GM23338 (cell line): ENCODE results near the gene NCCRP1. TPM values are rescaled to one million over a fixed set of nuclear protein-coding genes. Genes with fewer than 3 reads are reported as not detected.
"Not testable (repeated sequence)": the region's sequence is repeated elsewhere in the genome, so short reads cannot be mapped to it uniquely, and the experiment has no call there.

Experiments used
- ATAC-seq: fragments of 200-7000 bp; cut with Tn5 transposase; 3 replicates; pipeline ENCODE4 v1.9.1; 2020
- DNase-seq: peaks from one replicate; pipeline ENCODE4 v3.0.0-alpha.2; 2015; ENCODE audit warnings: low spot score
- H2AFZ ChIP-seq: fragments of 200-600 bp; sonication (generic); 2 replicates; pipeline ENCODE4 v1.8.0; 2016; ENCODE audit warnings: antibody characterized with exemption, mild to moderate bottlenecking, moderate library complexity
- H3F3A ChIP-seq: fragments of 200-600 bp; sonication (generic); replicated peaks from 2 replicates; pipeline ENCODE4 v1.8.0; 2017; ENCODE audit warnings: antibody characterized with exemption, mixed run types, low read depth
- H3K27ac ChIP-seq: fragments of 200-600 bp; sonication (generic); 2 replicates; pipeline ENCODE4 v1.6.1; 2016; ENCODE audit warnings: low read depth
- H3K27me3 ChIP-seq: fragments of 200-600 bp; sonication (generic); 2 replicates; pipeline ENCODE4 v1.8.0; 2016; ENCODE audit warnings: mild to moderate bottlenecking, mixed run types, moderate library complexity; ENCODE audit not compliant: insufficient read depth
- H3K36me3 ChIP-seq: fragments of 200-600 bp; sonication (generic); 2 replicates; pipeline ENCODE4 v1.8.0; 2016; ENCODE audit warnings: mild to moderate bottlenecking; ENCODE audit not compliant: insufficient read depth
- H3K4me1 ChIP-seq: fragments of 200-600 bp; sonication (generic); 2 replicates; pipeline ENCODE4 v1.8.0; 2016; ENCODE audit warnings: mild to moderate bottlenecking, moderate library complexity; ENCODE audit not compliant: insufficient read depth
- H3K4me2 ChIP-seq: fragments of 200-600 bp; sonication (generic); 2 replicates; pipeline ENCODE4 v1.7.1; 2017; ENCODE audit warnings: mixed run types
- H3K4me3 ChIP-seq: fragments of 200-600 bp; sonication (generic); 2 replicates; pipeline ENCODE4 v1.6.1; 2016; ENCODE audit warnings: mixed run types
- H3K79me2 ChIP-seq: fragments of 200-600 bp; sonication (generic); replicated peaks from 2 replicates; pipeline ENCODE4 v1.8.0; 2017; ENCODE audit warnings: mild to moderate bottlenecking; ENCODE audit not compliant: insufficient read depth
- H3K9me2 ChIP-seq: fragments of 200-600 bp; sonication (generic); 2 replicates; pipeline ENCODE4 v1.8.0; 2017; ENCODE audit not compliant: insufficient read depth
- H4K20me1 ChIP-seq: fragments of 200-600 bp; sonication (generic); replicated peaks from 2 replicates; pipeline ENCODE4 v1.8.0; 2017; ENCODE audit warnings: mild to moderate bottlenecking; ENCODE audit not compliant: insufficient read depth
- H3K27ac Mint-ChIP-seq: 2 replicates; pipeline ENCODE4 v1.8.0; 2020; ENCODE audit warnings: inconsistent platforms, mild to moderate bottlenecking, moderate library complexity, mixed read lengths
- H3K27me3 Mint-ChIP-seq: 3 replicates; pipeline ENCODE4 v1.8.0; 2022; ENCODE audit warnings: low read depth, mild to moderate bottlenecking, moderate library complexity, mixed read lengths, inconsistent platforms; ENCODE audit not compliant: insufficient read depth, poor library complexity
- H3K36me3 Mint-ChIP-seq: 3 replicates; pipeline ENCODE4 v1.8.0; 2021; ENCODE audit warnings: low read depth, mild to moderate bottlenecking, inconsistent platforms, moderate library complexity, mixed read lengths
- H3K4me1 Mint-ChIP-seq: 3 replicates; pipeline ENCODE4 v1.8.0; 2020; ENCODE audit warnings: mild to moderate bottlenecking, inconsistent platforms, mixed read lengths
- H3K4me3 Mint-ChIP-seq: 3 replicates; pipeline ENCODE4 v1.8.0; 2021; ENCODE audit warnings: moderate library complexity, mild to moderate bottlenecking, inconsistent platforms, mixed read lengths
- H3K9me3 Mint-ChIP-seq: 3 replicates; pipeline ENCODE4 v1.8.0; 2020; ENCODE audit warnings: moderate library complexity, mild to moderate bottlenecking, inconsistent platforms, mixed read lengths
- polyA plus RNA-seq: library from polyadenylated mRNA; unstranded; fragments of >200 nt; fragmentation: Nextera tagmentation; extraction: Ambion mirVana; gene quantifications from 2 replicates; pipeline ENCODE4 v1.2.1, GENCODE V29; 2016
- total RNA-seq: library from RNA; depleted of rRNA; stranded (reverse); fragments of >200 nt; shearing (Covaris generic); gene quantifications from 2 replicates; pipeline ENCODE4 v1.2.3, GENCODE V29; 2014
- TF ChIP-seq, protein P1 (sequence below), 2 experiments: fragments of 200-600 bp in 1 of 2; sonication (generic) in 1 of 2; conservative IDR thresholded peaks; 2 replicates each; pipeline versions ENCODE4 v1.5.1 to v1.6.1; 2016 to 2017; ENCODE audit warnings: antibody characterized with exemption in 2 of 2, low read depth in 2 of 2, mild to moderate bottlenecking in 2 of 2, moderate library complexity in 1 of 2
- TF ChIP-seq, protein P2 (sequence below): IDR thresholded peaks from 2 replicates; pipeline ENCODE4 v1.6.1; 2016; ENCODE audit warnings: antibody characterized with exemption
- TF ChIP-seq, protein P3 (sequence below): IDR thresholded peaks from one replicate; pipeline ENCODE4 v1.6.1; 2018; ENCODE audit warnings: antibody characterized with exemption; ENCODE audit not compliant: unreplicated experiment
- TF ChIP-seq, protein P4 (sequence below): fragments of 250-450 bp; sonication (Bioruptor Pico); IDR thresholded peaks from 2 replicates; pipeline ENCODE4 v1.5.0; 2020; ENCODE audit warnings: mild to moderate bottlenecking, moderate library complexity

Gene NCCRP1
- total and polyA plus RNA-seq, 2 experiments from 2014 or later: 3.6 to 6.2 TPM

DNA sequence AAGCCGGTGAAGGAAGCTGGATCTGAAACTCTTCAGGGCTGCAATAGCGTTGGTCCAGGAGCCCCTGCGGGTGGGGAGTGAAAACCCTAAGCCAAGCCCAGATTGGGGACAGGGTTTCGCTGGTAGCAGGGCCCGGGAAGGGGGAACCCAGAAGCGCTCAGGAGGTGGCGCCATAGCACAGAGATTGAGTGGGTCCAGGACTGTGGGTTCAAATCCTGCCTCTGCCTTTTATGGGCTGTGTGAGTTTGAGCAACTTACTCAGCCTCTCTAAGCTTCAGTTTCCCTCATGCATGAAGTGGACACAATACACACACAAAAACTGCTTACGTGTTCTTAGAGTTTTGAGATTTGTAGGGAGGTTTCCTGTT lies 15.6 kb downstream of the NCCRP1 start:
- H4K20me1 ChIP-seq: no peaks in the 10 kb centered on the region
- H3K4me3 ChIP-seq: no peak overlapping the region
- no peak overlapping the region for H3K27ac ChIP-seq
- ATAC-seq: peak; percentile 99
- H3K27me3 ChIP-seq: no peaks in the 10 kb centered on the region
- TF ChIP-seq, protein P1, sequence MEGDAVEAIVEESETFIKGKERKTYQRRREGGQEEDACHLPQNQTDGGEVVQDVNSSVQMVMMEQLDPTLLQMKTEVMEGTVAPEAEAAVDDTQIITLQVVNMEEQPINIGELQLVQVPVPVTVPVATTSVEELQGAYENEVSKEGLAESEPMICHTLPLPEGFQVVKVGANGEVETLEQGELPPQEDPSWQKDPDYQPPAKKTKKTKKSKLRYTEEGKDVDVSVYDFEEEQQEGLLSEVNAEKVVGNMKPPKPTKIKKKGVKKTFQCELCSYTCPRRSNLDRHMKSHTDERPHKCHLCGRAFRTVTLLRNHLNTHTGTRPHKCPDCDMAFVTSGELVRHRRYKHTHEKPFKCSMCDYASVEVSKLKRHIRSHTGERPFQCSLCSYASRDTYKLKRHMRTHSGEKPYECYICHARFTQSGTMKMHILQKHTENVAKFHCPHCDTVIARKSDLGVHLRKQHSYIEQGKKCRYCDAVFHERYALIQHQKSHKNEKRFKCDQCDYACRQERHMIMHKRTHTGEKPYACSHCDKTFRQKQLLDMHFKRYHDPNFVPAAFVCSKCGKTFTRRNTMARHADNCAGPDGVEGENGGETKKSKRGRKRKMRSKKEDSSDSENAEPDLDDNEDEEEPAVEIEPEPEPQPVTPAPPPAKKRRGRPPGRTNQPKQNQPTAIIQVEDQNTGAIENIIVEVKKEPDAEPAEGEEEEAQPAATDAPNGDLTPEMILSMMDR (conservative IDR thresholded peaks at IDR 0.05; ENCODE audit: low read depth in 2 of 2): peak; percentile 79 to 89
- TF ChIP-seq, protein P2, sequence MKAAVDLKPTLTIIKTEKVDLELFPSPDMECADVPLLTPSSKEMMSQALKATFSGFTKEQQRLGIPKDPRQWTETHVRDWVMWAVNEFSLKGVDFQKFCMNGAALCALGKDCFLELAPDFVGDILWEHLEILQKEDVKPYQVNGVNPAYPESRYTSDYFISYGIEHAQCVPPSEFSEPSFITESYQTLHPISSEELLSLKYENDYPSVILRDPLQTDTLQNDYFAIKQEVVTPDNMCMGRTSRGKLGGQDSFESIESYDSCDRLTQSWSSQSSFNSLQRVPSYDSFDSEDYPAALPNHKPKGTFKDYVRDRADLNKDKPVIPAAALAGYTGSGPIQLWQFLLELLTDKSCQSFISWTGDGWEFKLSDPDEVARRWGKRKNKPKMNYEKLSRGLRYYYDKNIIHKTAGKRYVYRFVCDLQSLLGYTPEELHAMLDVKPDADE: no peak
- TF ChIP-seq, protein P3, sequence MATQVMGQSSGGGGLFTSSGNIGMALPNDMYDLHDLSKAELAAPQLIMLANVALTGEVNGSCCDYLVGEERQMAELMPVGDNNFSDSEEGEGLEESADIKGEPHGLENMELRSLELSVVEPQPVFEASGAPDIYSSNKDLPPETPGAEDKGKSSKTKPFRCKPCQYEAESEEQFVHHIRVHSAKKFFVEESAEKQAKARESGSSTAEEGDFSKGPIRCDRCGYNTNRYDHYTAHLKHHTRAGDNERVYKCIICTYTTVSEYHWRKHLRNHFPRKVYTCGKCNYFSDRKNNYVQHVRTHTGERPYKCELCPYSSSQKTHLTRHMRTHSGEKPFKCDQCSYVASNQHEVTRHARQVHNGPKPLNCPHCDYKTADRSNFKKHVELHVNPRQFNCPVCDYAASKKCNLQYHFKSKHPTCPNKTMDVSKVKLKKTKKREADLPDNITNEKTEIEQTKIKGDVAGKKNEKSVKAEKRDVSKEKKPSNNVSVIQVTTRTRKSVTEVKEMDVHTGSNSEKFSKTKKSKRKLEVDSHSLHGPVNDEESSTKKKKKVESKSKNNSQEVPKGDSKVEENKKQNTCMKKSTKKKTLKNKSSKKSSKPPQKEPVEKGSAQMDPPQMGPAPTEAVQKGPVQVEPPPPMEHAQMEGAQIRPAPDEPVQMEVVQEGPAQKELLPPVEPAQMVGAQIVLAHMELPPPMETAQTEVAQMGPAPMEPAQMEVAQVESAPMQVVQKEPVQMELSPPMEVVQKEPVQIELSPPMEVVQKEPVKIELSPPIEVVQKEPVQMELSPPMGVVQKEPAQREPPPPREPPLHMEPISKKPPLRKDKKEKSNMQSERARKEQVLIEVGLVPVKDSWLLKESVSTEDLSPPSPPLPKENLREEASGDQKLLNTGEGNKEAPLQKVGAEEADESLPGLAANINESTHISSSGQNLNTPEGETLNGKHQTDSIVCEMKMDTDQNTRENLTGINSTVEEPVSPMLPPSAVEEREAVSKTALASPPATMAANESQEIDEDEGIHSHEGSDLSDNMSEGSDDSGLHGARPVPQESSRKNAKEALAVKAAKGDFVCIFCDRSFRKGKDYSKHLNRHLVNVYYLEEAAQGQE: no peak
- Mint-ChIP-seq H3K36me3 (no peaks in the 10 kb centered on the region), H3K27me3 (peaks cover 2% of the 10 kb centered on the region), H3K9me3 (peaks cover 11% of the 10 kb centered on the region), H3K4me3 (no peak overlapping the region), H3K27ac (no peak overlapping the region), H3K4me1 (no peaks in the 10 kb centered on the region)
- no peaks in the 10 kb centered on the region for H3K36me3 ChIP-seq
- no peaks in the 10 kb centered on the region for H3F3A ChIP-seq
- no peaks in the 10 kb centered on the region for H3K4me1 ChIP-seq
- DNase-seq: peak; percentile 88
- no peak overlapping the region for H3K4me2 ChIP-seq
- H2AFZ ChIP-seq: no peak overlapping the region
- no peaks in the 10 kb centered on the region for H3K79me2 ChIP-seq
- no peaks in the 10 kb centered on the region for H3K9me2 ChIP-seq

DNA sequence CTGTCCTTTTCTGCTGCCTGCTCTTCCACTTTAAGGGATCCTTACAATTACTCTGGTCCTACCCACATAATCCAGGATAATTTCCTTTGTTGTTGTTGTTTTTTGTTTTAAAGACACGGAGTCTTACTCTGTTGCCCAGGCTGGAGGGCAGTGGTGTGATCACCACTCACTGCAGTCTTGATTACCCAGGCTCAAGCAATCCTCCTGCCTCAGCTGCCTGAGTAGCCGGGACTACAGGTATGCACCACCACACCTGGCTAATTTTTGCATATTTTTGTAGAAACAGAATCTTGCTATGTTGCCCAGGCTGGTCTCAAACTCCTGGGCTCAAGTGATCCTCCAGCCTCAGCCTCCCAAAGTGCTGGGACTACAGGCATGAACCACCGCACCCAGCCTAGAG lies 18.6 kb downstream of the NCCRP1 start:
- not testable (repeated sequence) for H3K36me3 Mint-ChIP-seq, H3F3A ChIP-seq, H3K9me2 ChIP-seq, H3K4me3 ChIP-seq, H3K36me3 ChIP-seq, ATAC-seq, H2AFZ ChIP-seq, H4K20me1 ChIP-seq, H3K27ac Mint-ChIP-seq, H3K4me2 ChIP-seq, H3K4me3 Mint-ChIP-seq, H3K79me2 ChIP-seq, H3K4me1 ChIP-seq, H3K27me3 ChIP-seq, H3K4me1 Mint-ChIP-seq, H3K27ac ChIP-seq, DNase-seq, H3K27me3 Mint-ChIP-seq
- H3K9me3 Mint-ChIP-seq: peaks cover 12% of the 10 kb centered on the region

DNA sequence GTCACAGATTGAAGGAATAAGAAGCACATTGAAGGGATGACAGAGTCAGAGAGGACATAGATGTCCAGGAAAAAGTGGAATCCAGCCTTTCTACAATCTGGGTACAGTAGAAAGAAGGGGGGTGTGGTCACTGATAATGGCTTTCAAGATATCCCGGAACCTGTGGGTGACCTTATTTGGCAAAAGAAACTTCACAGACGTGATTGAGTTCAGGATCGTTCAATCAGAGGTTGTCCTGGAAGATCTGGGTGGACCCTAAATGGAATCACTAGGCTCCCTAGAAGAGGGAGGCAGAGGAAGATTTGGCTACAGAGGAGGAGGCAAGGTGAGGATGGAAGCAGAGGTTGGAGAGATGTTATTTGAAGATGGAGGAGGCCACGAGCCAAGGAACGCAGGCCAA lies 20.3 kb downstream of the NCCRP1 start:
- Mint-ChIP-seq H3K9me3 (peaks cover 12% of the 10 kb centered on the region), H3K4me3 (no peak overlapping the region), H3K4me1 (no peaks in the 10 kb centered on the region), H3K27ac (no peak overlapping the region), H3K27me3 (peaks cover 4% of the 10 kb centered on the region), H3K36me3 (no peaks in the 10 kb centered on the region)
- H4K20me1 ChIP-seq: no peaks in the 10 kb centered on the region
- no peaks in the 10 kb centered on the region for H3K36me3 ChIP-seq
- no peaks in the 10 kb centered on the region for H3K9me2 ChIP-seq
- no peak overlapping the region for H3K27ac ChIP-seq
- DNase-seq: no peak
- no peak overlapping the region for H3K4me2 ChIP-seq
- no peak overlapping the region for H3K4me3 ChIP-seq
- H3K79me2 ChIP-seq: no peaks in the 10 kb centered on the region
- ATAC-seq: no peak
- H3K27me3 ChIP-seq: no peaks in the 10 kb centered on the region
- no peaks in the 10 kb centered on the region for H3F3A ChIP-seq
- no peak overlapping the region for H2AFZ ChIP-seq
- no peaks in the 10 kb centered on the region for H3K4me1 ChIP-seq
- TF ChIP-seq, protein P4, sequence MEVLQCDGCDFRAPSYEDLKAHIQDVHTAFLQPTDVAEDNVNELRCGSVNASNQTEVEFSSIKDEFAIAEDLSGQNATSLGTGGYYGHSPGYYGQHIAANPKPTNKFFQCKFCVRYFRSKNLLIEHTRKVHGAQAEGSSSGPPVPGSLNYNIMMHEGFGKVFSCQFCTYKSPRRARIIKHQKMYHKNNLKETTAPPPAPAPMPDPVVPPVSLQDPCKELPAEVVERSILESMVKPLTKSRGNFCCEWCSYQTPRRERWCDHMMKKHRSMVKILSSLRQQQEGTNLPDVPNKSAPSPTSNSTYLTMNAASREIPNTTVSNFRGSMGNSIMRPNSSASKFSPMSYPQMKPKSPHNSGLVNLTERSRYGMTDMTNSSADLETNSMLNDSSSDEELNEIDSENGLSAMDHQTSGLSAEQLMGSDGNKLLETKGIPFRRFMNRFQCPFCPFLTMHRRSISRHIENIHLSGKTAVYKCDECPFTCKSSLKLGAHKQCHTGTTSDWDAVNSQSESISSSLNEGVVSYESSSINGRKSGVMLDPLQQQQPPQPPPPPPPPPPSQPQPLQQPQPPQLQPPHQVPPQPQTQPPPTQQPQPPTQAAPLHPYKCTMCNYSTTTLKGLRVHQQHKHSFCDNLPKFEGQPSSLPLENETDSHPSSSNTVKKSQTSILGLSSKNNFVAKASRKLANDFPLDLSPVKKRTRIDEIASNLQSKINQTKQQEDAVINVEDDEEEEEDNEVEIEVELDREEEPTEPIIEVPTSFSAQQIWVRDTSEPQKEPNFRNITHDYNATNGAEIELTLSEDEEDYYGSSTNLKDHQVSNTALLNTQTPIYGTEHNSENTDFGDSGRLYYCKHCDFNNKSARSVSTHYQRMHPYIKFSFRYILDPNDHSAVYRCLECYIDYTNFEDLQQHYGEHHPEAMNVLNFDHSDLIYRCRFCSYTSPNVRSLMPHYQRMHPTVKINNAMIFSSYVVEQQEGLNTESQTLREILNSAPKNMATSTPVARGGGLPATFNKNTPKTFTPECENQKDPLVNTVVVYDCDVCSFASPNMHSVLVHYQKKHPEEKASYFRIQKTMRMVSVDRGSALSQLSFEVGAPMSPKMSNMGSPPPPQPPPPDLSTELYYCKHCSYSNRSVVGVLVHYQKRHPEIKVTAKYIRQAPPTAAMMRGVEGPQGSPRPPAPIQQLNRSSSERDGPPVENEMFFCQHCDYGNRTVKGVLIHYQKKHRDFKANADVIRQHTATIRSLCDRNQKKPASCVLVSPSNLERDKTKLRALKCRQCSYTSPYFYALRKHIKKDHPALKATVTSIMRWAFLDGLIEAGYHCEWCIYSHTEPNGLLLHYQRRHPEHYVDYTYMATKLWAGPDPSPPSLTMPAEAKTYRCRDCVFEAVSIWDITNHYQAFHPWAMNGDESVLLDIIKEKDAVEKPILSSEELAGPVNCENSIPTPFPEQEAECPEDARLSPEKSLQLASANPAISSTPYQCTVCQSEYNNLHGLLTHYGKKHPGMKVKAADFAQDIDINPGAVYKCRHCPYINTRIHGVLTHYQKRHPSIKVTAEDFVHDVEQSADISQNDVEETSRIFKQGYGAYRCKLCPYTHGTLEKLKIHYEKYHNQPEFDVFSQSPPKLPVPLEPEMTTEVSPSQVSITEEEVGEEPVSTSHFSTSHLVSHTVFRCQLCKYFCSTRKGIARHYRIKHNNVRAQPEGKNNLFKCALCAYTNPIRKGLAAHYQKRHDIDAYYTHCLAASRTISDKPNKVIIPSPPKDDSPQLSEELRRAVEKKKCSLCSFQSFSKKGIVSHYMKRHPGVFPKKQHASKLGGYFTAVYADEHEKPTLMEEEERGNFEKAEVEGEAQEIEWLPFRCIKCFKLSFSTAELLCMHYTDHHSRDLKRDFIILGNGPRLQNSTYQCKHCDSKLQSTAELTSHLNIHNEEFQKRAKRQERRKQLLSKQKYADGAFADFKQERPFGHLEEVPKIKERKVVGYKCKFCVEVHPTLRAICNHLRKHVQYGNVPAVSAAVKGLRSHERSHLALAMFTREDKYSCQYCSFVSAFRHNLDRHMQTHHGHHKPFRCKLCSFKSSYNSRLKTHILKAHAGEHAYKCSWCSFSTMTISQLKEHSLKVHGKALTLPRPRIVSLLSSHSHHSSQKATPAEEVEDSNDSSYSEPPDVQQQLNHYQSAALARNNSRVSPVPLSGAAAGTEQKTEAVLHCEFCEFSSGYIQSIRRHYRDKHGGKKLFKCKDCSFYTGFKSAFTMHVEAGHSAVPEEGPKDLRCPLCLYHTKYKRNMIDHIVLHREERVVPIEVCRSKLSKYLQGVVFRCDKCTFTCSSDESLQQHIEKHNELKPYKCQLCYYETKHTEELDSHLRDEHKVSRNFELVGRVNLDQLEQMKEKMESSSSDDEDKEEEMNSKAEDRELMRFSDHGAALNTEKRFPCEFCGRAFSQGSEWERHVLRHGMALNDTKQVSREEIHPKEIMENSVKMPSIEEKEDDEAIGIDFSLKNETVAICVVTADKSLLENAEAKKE (CRISPR knock-in tag): no peak
